Heart right ventricle (tissue), 16 donors: ENCODE results near the gene C4orf50. TPM values are rescaled to one million over a fixed set of nuclear protein-coding genes. Genes with fewer than 3 reads are reported as not detected.

ENCODE experiments used
- ATAC-seq, 8 donors: fragments of 200-7000 bp; cut with Tn5 transposase; one replicate each; pipeline ENCODE4 v1.9.1; 2020; ENCODE audit warnings: mild to moderate bottlenecking in 8 of 8, moderate library complexity in 8 of 8, moderate number of reproducible peaks in 1 of 8
- DNase-seq, 2 donors: peaks; one replicate each; pipeline ENCODE4 v3.0.0-alpha.2; 2020
- H3K27ac ChIP-seq, 10 donors: fragments of 200-600 bp; sonication (generic) in 2 of 10; one replicate each; pipeline versions ENCODE4 v1.5.0 to v1.8.0; 2020 to 2022; ENCODE audit warnings: mild to moderate bottlenecking in 3 of 10
- H3K27me3 ChIP-seq, 7 donors: fragments of 200-600 bp; one replicate each; pipeline ENCODE4 v1.8.0; 2021 to 2022; ENCODE audit warnings: mild to moderate bottlenecking in 2 of 7
- H3K36me3 ChIP-seq, 9 donors: fragments of 200-600 bp; sonication (generic) in 1 of 9; one replicate each; pipeline versions ENCODE4 v1.5.0 to v1.8.0; 2020 to 2022; ENCODE audit warnings: mild to moderate bottlenecking in 2 of 9
- H3K4me1 ChIP-seq, 9 donors: fragments of 200-600 bp; sonication (generic) in 1 of 9; one replicate each; pipeline versions ENCODE4 v1.5.0 to v1.8.0; 2020 to 2022; ENCODE audit warnings: mild to moderate bottlenecking in 4 of 9
- H3K4me3 ChIP-seq, 10 donors: fragments of 200-600 bp; sonication (generic) in 2 of 10; one replicate each; pipeline versions ENCODE4 v1.5.0 to v1.8.0; 2020 to 2022; ENCODE audit warnings: mild to moderate bottlenecking in 7 of 10, moderate library complexity in 2 of 10
- H3K9me3 ChIP-seq, 11 donors: fragments of 200-600 bp in 10 of 11; sonication (generic) in 2 of 11; one replicate each; pipeline versions ENCODE4 v1.5.0 to v1.8.0; 2013 to 2022; ENCODE audit warnings: mild to moderate bottlenecking in 2 of 11, control low read depth in 1 of 11, moderate library complexity in 1 of 11
- CTCF ChIP-seq, 9 donors: fragments of 200-600 bp; sonication (generic) in 2 of 9; IDR thresholded peaks; one replicate each; pipeline versions ENCODE4 v1.5.0 to v1.8.0; 2021 to 2022; ENCODE audit warnings: antibody characterized with exemption in 9 of 9, mild to moderate bottlenecking in 5 of 9, moderate library complexity in 1 of 9
- WGBS, 2 donors: extraction: QIAGEN DNeasy Blood & Tissue Kit; methylation state at CpG; one replicate each; pipeline ENCODE4 v1.1.7; 2013; ENCODE audit warnings: inconsistent platforms in 1 of 2; 5-methylcytosine and 5-hydroxymethylcytosine counted together
- intact Hi-C, 10 donors: fragments of 100-400 bp; cut with DNase I; formaldehyde crosslinking; loops; one replicate each; pipeline versions ENCODE4 v1.11.1 to v1.14.2; 2022
- polyA plus RNA-seq, 2 donors: library from polyadenylated mRNA; stranded (reverse); fragments of 200-250 nt; gene quantifications; one replicate each; pipeline ENCODE4 v1.2.3, GENCODE V29; 2013
- total RNA-seq, 10 donors: library from RNA; stranded (reverse); fragmentation: NEBNext Ultra II Directional in 3 of 10; extraction: Animal tissue kit (Norgen Biotek cat#: 25700) in 3 of 10; gene quantifications; one replicate each; pipeline versions ENCODE4 v1.2.1 to v1.2.4, GENCODE V29; 2021 to 2023
- donor health status: Arrhythmogenic right ventricular cardiomyopathy.
- donor health status: ischemic (EF 13 %, LVEDD 7.1; RV severe dilation, severe dysfunction).
- donor health status: healthy with polysubstance abuse.
- donor health status: DM: no; HTN: yes; CAD: no.
- donor health status: DM: no; HTN: no; CAD: no.
- donor health status: ischemic (EF 25% LVEDD 6.9; RV normal size, moderate dysfunction).
- donor health status: ischemic (EF 25% LVEDD 5.7; RV mildly dilated, moderate dysfunction).
- donor health status: healthy.
- donor health status: DM: yes; HTN: yes; CAD: no.
- donor health status: Ischemic cardiomyopathy.
- donor health status: ischemic (EF 35%, LVEDD 5.7; RV mildly dilated, moderate dysfunction).
- donor health status: nonischemic (EF 11% LVEDD 7.7; RV severe dilation, severe dysfunction).
- donor health status: DM: yes; HTN: yes; CAD: no.
- donor health status: PGD.
- donor health status: ischemic (EF 29% LVEDD 5.4; RV normal size, mild dysfunction).
- donor health status: nonischemic (EF 23%, LVEDD 6.1; RV moderate dilation, normal function).

The C4orf50 gene
- total and polyA plus RNA-seq, 12 donors = 0.05 TPM; not detected in 11

DNA sequence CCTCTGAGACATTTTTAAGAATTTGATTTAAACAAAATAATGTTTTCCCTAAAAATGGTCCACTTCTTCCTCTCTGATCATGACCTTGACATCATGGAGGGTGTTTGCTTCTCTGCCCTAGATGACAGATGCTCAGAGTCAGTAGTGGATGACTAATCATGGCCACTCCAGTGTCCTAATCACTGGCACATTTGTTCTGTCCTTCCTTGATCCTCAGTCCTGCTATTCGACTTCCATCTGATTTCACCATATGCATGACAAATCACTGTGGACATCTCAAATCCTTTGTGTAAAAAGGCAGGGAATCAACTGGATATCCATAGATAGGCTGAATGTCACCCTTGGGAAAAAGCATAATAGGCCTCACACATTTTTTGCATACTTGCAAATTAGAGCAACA is 134.3 kb downstream of the C4orf50 start:
- H3K27me3 ChIP-seq = peaks cover 14 to 56% (median 40%) of the 10 kb centered on the region in 7 donors
- TF ChIP-seq CTCF (IDR thresholded peaks at IDR 0.05) = no peak
- no peak overlapping the region for H3K4me3 ChIP-seq
- no peaks in the 10 kb centered on the region for H3K36me3 ChIP-seq
- WGBS, 2 donors = 60 to 62% methylated on average over 1 of the region's 1 CpG
- H3K27ac ChIP-seq = no peak overlapping the region
- no peaks in the 10 kb centered on the region for H3K9me3 ChIP-seq
- intact Hi-C loops = no loop called here
- ATAC-seq = no peak
- DNase-seq = no peak
- peaks cover 7 to 17% (median 11%) of the 10 kb centered on the region in 9 donors for H3K4me1 ChIP-seq

- DNase-seq (no peak), ATAC-seq (no peak)
- H3K27me3 ChIP-seq = peaks cover 5 to 48% (median 31%) of the 10 kb centered on the region in 7 donors
- intact Hi-C loops = no loop called here
- 80 to 81% methylated on average over 3 of the region's 3 CpGs for WGBS, 2 donors
- no peaks in the 10 kb centered on the region for H3K9me3 ChIP-seq
- H3K4me1 ChIP-seq = peaks cover 4 to 11% (median 8%) of the 10 kb centered on the region in 9 donors
- no peak for TF ChIP-seq CTCF (IDR thresholded peaks at IDR 0.05)
- H3K4me3 ChIP-seq = no peak overlapping the region
- H3K36me3 ChIP-seq = no peaks in the 10 kb centered on the region
- no peak overlapping the region for H3K27ac ChIP-seq
Observed at GRCh38 chr4:5882947-5883346, 135.3 kb downstream of the C4orf50 start.

- TF ChIP-seq CTCF (IDR thresholded peaks at IDR 0.05) = no peak
- Histone ChIP-seq H3K9me3 (no peaks in the 10 kb centered on the region), H3K36me3 (no peaks in the 10 kb centered on the region), H3K27ac (no peak overlapping the region), H3K4me1 (no peaks in the 10 kb centered on the region), H3K27me3 (peaks cover 0 to 40% (median 18%) of the 10 kb centered on the region in 7 donors), H3K4me3 (no peak overlapping the region)
- intact Hi-C loops = no loop called here
- WGBS, 2 donors = 26 to 32% methylated on average over 4 of the region's 4 CpGs
- no peak for DNase-seq
- no peak for ATAC-seq
Observed at GRCh38 chr4:5881340-5881739, 136.9 kb downstream of the C4orf50 start.

- no peaks in the 10 kb centered on the region for H3K36me3 ChIP-seq
- peaks cover 0 to 31% (median 8%) of the 10 kb centered on the region in 7 donors for H3K27me3 ChIP-seq
- ATAC-seq (no peak), DNase-seq (no peak)
- no peak for TF ChIP-seq CTCF (IDR thresholded peaks at IDR 0.05)
- WGBS, 2 donors = 87 to 89% methylated on average over 6 of the region's 6 CpGs
- no peaks in the 10 kb centered on the region for H3K4me1 ChIP-seq
- H3K4me3 ChIP-seq = no peak overlapping the region
- intact Hi-C loops = no loop called here
- H3K9me3 ChIP-seq = no peaks in the 10 kb centered on the region
- H3K27ac ChIP-seq = no peak overlapping the region
Observed at GRCh38 chr4:5878359-5878758, 139.9 kb downstream of the C4orf50 start.
